AG09309 (cell line): ENCODE data around the gene COP1.

Experiments
- DNase-seq: peaks from one replicate; pipeline ENCODE4 v3.0.0-alpha.2; 2010; ENCODE audit warnings: low read depth
- H3K4me3 ChIP-seq: 2 replicates; pipeline ENCODE4 v1.5.1; 2011; ENCODE audit warnings: mild to moderate bottlenecking, low read depth, low read length, moderate library complexity; ENCODE audit not compliant: control insufficient read depth
- TF ChIP-seq, protein P1 (sequence below): IDR thresholded peaks from 2 replicates; pipeline ENCODE4 v1.5.1; 2011; ENCODE audit warnings: mild to moderate bottlenecking, low read depth, low read length, inconsistent platforms; ENCODE audit not compliant: insufficient read depth, control insufficient read depth; ENCODE audit errors: missing control alignments

Gene COP1

DNA sequence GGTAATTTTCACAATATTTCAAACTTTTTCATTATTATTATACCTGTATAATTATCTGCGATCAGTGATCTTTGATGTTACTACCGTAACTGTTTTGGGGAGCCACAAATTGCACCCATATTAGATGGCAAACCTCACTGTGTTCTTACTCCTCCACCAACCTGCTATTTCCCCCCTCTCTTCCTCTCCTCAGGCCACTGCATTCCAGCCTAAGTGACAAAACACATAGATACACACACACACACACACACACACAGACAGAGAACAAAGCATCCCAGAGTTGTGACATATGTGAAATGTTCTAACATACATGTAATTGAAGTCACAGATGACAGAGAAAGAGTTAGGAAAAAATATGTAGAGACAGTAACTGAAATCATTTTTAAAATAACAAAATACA lies 18.5 kb downstream of the COP1 start:
- no peak overlapping the region for H3K4me3 ChIP-seq
- no peak for DNase-seq
- TF ChIP-seq, protein P1, sequence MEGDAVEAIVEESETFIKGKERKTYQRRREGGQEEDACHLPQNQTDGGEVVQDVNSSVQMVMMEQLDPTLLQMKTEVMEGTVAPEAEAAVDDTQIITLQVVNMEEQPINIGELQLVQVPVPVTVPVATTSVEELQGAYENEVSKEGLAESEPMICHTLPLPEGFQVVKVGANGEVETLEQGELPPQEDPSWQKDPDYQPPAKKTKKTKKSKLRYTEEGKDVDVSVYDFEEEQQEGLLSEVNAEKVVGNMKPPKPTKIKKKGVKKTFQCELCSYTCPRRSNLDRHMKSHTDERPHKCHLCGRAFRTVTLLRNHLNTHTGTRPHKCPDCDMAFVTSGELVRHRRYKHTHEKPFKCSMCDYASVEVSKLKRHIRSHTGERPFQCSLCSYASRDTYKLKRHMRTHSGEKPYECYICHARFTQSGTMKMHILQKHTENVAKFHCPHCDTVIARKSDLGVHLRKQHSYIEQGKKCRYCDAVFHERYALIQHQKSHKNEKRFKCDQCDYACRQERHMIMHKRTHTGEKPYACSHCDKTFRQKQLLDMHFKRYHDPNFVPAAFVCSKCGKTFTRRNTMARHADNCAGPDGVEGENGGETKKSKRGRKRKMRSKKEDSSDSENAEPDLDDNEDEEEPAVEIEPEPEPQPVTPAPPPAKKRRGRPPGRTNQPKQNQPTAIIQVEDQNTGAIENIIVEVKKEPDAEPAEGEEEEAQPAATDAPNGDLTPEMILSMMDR: no peak

DNA sequence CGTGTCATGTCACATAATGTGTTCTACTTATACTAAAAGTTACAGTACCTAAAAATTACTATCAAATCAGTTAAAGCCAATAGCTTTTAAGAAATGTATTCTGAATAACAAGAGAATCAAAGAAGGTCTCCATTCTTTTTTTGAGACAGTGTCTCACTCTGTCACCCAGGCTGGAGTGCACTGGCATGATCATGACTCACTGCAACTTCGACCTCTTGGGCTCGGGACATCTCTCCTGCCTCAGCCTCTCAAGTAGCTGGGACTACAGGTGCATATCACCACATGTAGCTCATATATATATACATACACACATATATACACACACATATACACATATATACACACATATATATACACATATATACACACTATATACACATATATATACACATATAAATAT lies 20.1 kb downstream of the COP1 start:
- TF ChIP-seq, protein P1: no peak
- H3K4me3 ChIP-seq: no peak overlapping the region
- no peak for DNase-seq

DNA sequence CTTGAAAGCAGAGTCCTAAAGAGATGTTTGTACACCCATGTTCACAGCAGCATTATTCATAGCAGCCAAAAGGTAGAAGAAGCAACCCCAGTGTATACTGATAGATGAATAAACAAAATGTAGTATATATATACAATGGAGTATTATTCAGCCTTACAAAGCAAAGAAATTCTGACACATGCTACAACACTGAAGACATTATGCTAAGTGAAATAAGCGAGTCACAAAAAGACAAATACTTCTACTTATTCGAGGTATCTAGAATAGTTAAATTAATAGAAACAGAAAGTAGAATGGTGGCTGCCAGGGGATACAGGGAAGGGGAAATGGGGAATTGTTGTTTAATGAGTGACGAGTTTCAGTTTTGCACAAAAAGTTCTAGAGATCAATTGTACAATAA lies 23.5 kb downstream of the COP1 start:
- no peak for DNase-seq
- TF ChIP-seq, protein P1: no peak
- H3K4me3 ChIP-seq: no peak overlapping the region

DNA sequence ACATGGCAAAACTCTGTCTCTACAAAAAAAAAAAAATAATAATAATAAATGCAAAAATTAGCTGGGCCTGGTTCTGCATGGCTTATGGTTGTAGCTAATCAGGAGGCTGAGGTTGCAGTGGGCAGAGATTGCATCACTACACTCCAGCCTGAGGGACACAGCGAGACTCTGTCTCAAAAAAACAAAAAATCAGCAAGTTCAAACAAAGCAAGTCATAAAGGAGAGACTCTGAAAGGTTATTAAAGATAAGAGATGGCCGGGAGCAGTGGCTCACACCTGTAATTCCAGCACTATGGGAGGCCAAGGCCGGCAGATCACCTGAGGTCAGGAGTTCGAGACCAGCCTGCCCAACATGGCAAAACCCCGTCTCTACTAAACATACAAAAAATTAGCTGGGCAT lies 28.8 kb downstream of the COP1 start:
- TF ChIP-seq, protein P1: no peak
- DNase-seq: no peak
- no peak overlapping the region for H3K4me3 ChIP-seq

DNA sequence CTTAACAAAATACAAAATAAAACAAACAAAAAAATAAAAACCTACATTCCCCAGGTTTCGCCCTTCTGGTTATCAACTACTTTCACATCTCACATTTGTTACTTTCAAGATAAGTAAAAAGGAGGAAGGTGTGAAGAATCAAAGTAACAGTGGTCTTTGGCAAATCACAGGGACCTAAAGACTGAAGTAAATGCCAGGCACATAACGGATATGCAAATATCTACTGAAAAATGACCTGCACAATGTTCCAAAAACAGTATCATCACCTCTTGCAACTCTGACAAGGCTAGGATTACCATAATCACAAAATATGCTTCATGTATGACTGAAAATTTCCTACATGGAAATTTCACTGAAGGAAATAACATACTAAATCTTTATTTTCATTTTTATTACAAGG lies 29.3 kb downstream of the COP1 start:
- DNase-seq: no peak
- H3K4me3 ChIP-seq: no peak overlapping the region
- TF ChIP-seq, protein P1: no peak

DNA sequence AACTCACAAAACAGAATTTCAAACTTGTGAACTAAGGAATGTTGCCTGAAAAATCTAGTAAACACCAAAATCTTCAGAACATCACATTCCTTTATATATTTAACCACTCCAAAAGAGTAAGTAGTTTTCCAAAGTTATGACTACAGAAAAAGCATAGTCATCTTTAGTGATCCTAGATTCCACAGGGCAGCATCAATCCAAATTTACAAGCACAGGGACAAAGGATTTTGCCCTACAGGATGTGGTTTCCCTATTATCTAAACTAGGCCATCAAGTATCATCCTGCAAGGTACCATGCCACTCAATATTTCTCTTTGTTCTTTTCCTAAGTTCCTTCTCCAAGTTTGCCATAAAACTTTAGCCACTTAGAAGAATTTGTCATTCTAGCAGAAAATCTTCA lies 33.0 kb downstream of the COP1 start:
- no peak for DNase-seq
- H3K4me3 ChIP-seq: no peak overlapping the region
- TF ChIP-seq, protein P1: no peak

DNA sequence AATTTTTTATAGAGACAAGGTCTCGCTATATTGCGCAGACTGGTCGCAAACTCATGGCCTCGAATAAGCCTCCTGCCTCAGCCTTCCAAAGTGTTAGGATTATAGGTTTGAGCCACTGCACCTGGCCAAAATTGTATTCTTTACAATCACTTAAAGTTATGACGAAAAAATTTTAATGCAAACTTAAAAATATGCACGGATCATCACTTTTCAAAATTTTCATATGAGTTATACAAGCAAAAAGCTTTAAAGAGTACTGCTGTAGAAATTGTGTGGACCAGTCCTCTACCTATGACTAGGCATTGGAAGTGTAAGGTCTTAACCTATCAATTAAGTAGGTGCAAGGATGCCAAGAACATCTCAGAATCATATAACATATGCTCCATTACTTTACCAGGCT lies 34.9 kb downstream of the COP1 start:
- TF ChIP-seq, protein P1: no peak
- H3K4me3 ChIP-seq: no peak overlapping the region
- DNase-seq: no peak
